Right lobe of liver (tissue), 4 donors: ENCODE measurements around the gene LRG1.

Experiments used
- POLR2A ChIP-seq: fragments of 450-650 bp; IDR thresholded peaks from one replicate; pipeline ENCODE4 v1.6.1; 2017; ENCODE audit warnings: antibody characterized with exemption, mild to moderate bottlenecking
- TF ChIP-seq, protein P1 (sequence below), 4 donors: fragments of 200-600 bp in 3 of 4; fragments of 450-650 bp in 1 of 4; IDR thresholded peaks; one replicate each; pipeline versions ENCODE4 v1.5.1 to v1.8.0; 2016 to 2022; ENCODE audit warnings: antibody characterized with exemption in 4 of 4, mild to moderate bottlenecking in 2 of 4
- donor health status: DM: no; HTN: no; CAD: no.
- donor health status: DM: no; HTN: no; CAD: no.
- donor health status: DM: no; HTN: yes; CAD: no.

DNA sequence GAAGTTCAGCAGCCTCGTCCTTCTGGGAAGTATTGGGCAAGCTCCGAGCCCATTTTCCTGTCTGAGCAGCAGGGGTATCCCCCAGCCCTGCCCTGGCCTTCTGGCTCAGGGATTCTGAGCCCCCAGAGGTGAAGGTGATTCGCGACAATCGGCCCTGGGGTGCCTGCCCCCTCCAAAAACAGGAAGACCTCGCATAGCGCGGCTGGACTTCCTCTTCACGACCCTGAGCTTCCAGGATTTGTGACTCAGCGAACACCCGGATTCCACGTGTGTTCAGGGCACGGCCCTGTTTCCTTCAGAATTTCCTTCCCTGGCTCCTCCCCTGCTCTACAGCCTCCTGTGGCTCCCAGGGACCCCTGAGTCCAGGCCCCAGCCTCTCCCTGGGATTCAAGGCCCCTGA, 19.7 kb upstream of the LRG1 start, which contains the start of gene SEMA6B:
- no peak for TF ChIP-seq POLR2A
- TF ChIP-seq, protein P1, sequence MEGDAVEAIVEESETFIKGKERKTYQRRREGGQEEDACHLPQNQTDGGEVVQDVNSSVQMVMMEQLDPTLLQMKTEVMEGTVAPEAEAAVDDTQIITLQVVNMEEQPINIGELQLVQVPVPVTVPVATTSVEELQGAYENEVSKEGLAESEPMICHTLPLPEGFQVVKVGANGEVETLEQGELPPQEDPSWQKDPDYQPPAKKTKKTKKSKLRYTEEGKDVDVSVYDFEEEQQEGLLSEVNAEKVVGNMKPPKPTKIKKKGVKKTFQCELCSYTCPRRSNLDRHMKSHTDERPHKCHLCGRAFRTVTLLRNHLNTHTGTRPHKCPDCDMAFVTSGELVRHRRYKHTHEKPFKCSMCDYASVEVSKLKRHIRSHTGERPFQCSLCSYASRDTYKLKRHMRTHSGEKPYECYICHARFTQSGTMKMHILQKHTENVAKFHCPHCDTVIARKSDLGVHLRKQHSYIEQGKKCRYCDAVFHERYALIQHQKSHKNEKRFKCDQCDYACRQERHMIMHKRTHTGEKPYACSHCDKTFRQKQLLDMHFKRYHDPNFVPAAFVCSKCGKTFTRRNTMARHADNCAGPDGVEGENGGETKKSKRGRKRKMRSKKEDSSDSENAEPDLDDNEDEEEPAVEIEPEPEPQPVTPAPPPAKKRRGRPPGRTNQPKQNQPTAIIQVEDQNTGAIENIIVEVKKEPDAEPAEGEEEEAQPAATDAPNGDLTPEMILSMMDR (IDR thresholded peaks at IDR 0.05): no peak
